HepG2 (cell line): Measurements from ENCODE around the gene OSBPL8.

ENCODE experiments used
- JUND ChIP-seq: sonication (generic); formaldehyde crosslinking; IDR thresholded peaks from 2 replicates; pipeline ENCODE4 v1.8.0; 2022; ENCODE audit warnings: mild to moderate bottlenecking, missing genetic modification reagents
- NFE2 ChIP-seq: sonication (generic); formaldehyde crosslinking; IDR thresholded peaks from 2 replicates; pipeline ENCODE4 v1.4.0; 2020; ENCODE audit warnings: missing genetic modification reagents
- XRCC5 ChIP-seq: fragments of 200-400 bp; formaldehyde crosslinking; optimal IDR thresholded peaks from 2 replicates; pipeline ENCODE3; 2017; ENCODE audit warnings: mild to moderate bottlenecking, low read length

DNA sequence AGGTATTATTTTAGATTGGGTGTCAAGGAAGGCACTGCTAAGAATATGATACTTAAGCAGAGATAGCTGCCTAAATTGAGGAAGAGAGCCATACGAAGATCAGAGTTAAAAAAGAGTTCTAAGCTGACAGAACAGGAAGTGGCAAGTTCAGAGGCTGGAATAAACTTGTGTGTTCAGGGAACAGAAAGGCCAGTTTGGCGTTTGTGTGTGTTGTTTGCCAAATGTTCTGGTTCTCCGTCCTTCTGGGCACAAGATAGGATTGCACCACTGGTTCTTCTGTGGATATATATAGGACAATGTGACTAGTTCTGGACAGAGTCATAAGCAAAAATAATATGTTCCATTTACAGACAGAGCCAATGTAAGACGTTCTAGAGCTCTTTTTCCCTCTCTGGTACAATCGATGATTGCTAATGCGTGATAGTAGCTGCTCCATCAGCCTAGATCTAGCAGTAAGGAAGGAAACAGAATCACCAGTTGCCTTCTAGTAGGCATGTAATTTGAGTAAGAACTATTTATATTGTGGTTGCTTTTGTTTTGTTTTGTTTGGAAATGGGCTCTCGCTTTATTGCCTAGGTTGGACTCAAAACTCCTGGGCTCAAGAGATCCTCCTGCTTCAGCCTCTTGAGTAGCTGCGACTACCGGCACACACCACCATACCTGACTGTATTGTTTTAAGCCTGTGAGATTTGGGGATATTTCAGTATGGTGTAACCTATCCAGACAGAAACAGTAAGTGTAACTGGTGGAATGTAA is 218.7 kb downstream of the OSBPL8 start:
- no peak for TF ChIP-seq NFE2
- TF ChIP-seq JUND (CRISPR knock-in tag) = no peak
- TF ChIP-seq XRCC5 = no peak
